Neural crest cell (in vitro differentiated cells): ENCODE data around the gene RGS2. TPM values are rescaled to one million over a fixed set of nuclear protein-coding genes. Genes with fewer than 3 reads are reported as not detected.

ENCODE experiments used
- DNase-seq: peaks from one replicate; pipeline ENCODE4 v3.0.0; 2021; ENCODE audit warnings: low read depth, mixed read lengths, low spot score
- H3K27ac Mint-ChIP-seq: one replicate; pipeline ENCODE4 v1.8.0; 2021; ENCODE audit warnings: mild to moderate bottlenecking, mixed read lengths; ENCODE audit not compliant: unreplicated experiment
- H3K27me3 Mint-ChIP-seq: 2 replicates; pipeline ENCODE4 v1.8.0; 2021; ENCODE audit warnings: low read depth, mild to moderate bottlenecking, mixed read lengths
- H3K36me3 Mint-ChIP-seq: 2 replicates; pipeline ENCODE4 v1.8.0; 2021; ENCODE audit warnings: low read depth, mild to moderate bottlenecking, mixed read lengths
- H3K4me1 Mint-ChIP-seq: 2 replicates; pipeline ENCODE4 v1.8.0; 2021; ENCODE audit warnings: mixed read lengths
- H3K4me3 Mint-ChIP-seq: one replicate; pipeline ENCODE4 v1.8.0; 2021; ENCODE audit warnings: mild to moderate bottlenecking, mixed read lengths
- H3K9me3 Mint-ChIP-seq: 2 replicates; pipeline ENCODE4 v1.8.0; 2021; ENCODE audit warnings: mixed read lengths
- total RNA-seq: library from RNA; stranded (reverse); gene quantifications from 2 replicates; pipeline ENCODE4 v1.2.1, GENCODE V29; 2021
- TF ChIP-seq, protein P1 (sequence below): fragments of 200-600 bp; sonication (generic); conservative IDR thresholded peaks from 2 replicates; pipeline ENCODE4 v1.5.0; 2021; ENCODE audit warnings: antibody characterized with exemption, mild to moderate bottlenecking

Gene RGS2
- total RNA-seq, 1 donor from 2014 or later = 12.3 TPM

DNA sequence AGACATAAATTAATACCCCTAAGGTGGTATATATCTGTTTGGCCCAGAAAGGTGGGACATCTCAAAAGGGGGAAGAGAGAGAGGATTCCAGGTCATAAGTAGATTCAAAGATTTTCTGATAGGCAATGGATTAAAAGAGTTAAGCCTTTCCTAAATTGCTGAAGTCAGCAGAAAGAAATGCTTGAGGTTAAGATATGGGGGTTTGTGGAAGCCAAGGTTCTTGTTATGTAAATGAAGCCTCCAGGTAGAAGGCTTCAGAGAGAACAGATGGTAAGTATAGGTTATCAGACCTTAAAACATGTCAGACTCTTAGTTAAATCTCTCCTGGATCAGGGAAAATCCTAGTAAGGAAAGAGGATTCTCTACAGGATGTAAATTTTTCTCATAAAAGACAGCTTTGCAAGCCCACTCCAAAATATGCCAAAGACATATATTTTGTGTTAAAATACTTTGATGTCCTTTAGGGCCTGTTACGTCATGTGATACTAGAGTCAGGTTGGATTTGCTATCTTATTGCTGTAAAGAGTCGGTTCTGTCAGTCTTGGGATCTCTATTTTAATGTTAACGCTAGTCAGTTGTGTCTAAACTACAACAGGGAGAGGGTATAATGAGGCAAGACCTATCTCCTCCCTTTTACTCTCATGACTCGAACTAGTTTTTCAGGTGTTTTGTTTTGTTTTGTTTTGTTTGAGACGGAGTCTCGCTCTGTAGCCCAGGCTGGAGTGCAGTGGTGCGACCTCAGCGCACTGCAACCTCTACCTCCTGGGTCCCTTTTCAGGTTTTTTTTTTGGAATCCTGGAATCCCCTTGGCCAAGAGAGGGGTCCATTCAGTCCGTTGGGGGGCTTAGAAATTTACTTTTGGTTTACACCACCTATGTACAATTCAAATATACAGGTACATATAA is 30.6 kb downstream of the RGS2 start:
- TF ChIP-seq, protein P1, sequence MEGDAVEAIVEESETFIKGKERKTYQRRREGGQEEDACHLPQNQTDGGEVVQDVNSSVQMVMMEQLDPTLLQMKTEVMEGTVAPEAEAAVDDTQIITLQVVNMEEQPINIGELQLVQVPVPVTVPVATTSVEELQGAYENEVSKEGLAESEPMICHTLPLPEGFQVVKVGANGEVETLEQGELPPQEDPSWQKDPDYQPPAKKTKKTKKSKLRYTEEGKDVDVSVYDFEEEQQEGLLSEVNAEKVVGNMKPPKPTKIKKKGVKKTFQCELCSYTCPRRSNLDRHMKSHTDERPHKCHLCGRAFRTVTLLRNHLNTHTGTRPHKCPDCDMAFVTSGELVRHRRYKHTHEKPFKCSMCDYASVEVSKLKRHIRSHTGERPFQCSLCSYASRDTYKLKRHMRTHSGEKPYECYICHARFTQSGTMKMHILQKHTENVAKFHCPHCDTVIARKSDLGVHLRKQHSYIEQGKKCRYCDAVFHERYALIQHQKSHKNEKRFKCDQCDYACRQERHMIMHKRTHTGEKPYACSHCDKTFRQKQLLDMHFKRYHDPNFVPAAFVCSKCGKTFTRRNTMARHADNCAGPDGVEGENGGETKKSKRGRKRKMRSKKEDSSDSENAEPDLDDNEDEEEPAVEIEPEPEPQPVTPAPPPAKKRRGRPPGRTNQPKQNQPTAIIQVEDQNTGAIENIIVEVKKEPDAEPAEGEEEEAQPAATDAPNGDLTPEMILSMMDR = no peak
- no peak for DNase-seq
- Mint-ChIP-seq H3K27me3 (no peaks in the 10 kb centered on the region), H3K4me1 (no peaks in the 10 kb centered on the region), H3K9me3 (no peaks in the 10 kb centered on the region), H3K4me3 (no peak overlapping the region), H3K36me3 (no peaks in the 10 kb centered on the region), H3K27ac (no peak overlapping the region)

- DNase-seq = no peak
- Mint-ChIP-seq H3K27me3 (no peaks in the 10 kb centered on the region), H3K36me3 (no peaks in the 10 kb centered on the region), H3K9me3 (no peaks in the 10 kb centered on the region), H3K4me1 (no peaks in the 10 kb centered on the region), H3K27ac (no peak overlapping the region), H3K4me3 (no peak overlapping the region)
- TF ChIP-seq, protein P1 = no peak
Observed at GRCh38 chr1:192844360-192844759, 35.5 kb downstream of the RGS2 start.

GRCh38 chr1:192846950-192847349 is 38.1 kb downstream of the RGS2 start:
- Mint-ChIP-seq H3K9me3 (no peaks in the 10 kb centered on the region), H3K27ac (no peak overlapping the region), H3K4me3 (no peak overlapping the region), H3K27me3 (no peaks in the 10 kb centered on the region), H3K36me3 (no peaks in the 10 kb centered on the region), H3K4me1 (no peaks in the 10 kb centered on the region)
- DNase-seq = no peak
- TF ChIP-seq, protein P1 = no peak

- no peak overlapping the region for H3K27ac Mint-ChIP-seq
- no peak overlapping the region for H3K4me3 Mint-ChIP-seq
- no peaks in the 10 kb centered on the region for H3K9me3 Mint-ChIP-seq
- H3K27me3 Mint-ChIP-seq = no peaks in the 10 kb centered on the region
- no peak for DNase-seq
- no peaks in the 10 kb centered on the region for H3K4me1 Mint-ChIP-seq
- TF ChIP-seq, protein P1 = no peak
- H3K36me3 Mint-ChIP-seq = no peaks in the 10 kb centered on the region
Observed at GRCh38 chr1:192849011-192849410, 40.2 kb downstream of the RGS2 start.

DNA sequence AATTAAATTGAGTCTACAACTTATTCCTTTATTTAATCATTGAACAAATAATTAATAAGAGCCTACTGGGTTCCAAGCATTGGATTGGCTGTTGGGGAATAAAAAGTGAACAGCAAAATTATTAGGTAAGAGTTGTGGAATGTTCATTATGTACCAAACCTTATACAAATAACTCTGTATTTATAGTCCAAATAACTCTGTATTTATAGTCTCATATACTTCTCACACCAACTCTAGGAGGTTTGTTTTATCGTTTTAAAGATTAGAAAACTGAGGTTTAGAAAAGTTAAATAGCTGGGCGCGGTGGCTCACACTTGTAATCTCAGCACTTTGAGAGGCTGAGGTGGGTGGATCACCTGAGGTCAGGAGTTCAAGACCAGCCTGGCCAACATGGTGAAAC is 40.6 kb downstream of the RGS2 start:
- Mint-ChIP-seq H3K27me3 (no peaks in the 10 kb centered on the region), H3K4me1 (no peaks in the 10 kb centered on the region), H3K9me3 (no peaks in the 10 kb centered on the region), H3K36me3 (no peaks in the 10 kb centered on the region), H3K27ac (no peak overlapping the region), H3K4me3 (no peak overlapping the region)
- DNase-seq = no peak
- TF ChIP-seq, protein P1 = no peak
